Measurements from ENCODE around the gene FRS3. TPM values are rescaled to one million over a fixed set of nuclear protein-coding genes. Genes with fewer than 3 reads are reported as not detected.

The FRS3 gene
- total RNA-seq, 1 experiment from 2014 or later = 3.4 TPM

GRCh38 chr6:41743406-41744235, 36.1 kb downstream of the FRS3 start:
- DNase-seq (ENCODE audit: low read depth) = no peak

DNA sequence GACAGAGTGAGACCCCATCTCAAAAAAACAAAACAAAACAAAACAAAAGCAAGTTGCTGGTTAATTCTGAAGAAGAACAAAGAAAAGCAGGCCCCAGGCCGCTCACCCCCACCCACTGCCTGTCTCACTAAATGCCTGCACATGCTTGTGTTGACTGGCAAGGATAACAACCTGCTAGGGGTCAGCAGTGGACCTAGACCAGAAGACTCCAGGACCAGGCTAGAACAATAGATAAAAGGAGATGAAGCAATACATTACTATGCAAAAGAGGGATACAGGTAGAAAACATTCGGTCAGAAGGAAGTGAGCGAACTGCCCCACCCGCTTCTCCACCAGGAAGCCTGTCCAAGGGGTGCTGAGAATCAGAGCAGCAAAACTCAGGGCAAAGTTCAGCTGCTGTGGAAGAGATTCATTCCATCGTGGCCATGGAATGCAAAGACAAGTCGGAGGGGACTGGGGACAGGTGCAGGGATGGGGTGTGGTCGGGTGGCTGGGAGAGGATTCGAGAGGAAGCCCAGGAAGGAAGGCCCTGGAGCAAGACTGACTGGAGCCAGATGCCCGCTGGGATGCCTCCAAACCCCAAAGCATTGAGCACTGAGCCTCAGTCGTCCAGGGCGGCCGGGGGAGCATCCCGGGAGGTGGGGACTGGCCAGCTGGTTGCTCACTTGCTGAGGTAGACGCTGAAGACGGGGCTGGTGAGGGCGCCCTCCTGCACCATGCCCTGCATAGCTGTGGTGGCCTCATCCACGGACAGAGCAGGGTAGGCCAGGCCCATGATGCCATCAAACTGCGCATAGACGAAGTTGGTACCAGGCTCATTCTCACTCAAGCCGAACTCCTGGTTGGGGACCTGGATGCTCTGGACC, 37.8 kb downstream of the FRS3 start:
- no peak for DNase-seq (ENCODE audit: low read depth)

DNA sequence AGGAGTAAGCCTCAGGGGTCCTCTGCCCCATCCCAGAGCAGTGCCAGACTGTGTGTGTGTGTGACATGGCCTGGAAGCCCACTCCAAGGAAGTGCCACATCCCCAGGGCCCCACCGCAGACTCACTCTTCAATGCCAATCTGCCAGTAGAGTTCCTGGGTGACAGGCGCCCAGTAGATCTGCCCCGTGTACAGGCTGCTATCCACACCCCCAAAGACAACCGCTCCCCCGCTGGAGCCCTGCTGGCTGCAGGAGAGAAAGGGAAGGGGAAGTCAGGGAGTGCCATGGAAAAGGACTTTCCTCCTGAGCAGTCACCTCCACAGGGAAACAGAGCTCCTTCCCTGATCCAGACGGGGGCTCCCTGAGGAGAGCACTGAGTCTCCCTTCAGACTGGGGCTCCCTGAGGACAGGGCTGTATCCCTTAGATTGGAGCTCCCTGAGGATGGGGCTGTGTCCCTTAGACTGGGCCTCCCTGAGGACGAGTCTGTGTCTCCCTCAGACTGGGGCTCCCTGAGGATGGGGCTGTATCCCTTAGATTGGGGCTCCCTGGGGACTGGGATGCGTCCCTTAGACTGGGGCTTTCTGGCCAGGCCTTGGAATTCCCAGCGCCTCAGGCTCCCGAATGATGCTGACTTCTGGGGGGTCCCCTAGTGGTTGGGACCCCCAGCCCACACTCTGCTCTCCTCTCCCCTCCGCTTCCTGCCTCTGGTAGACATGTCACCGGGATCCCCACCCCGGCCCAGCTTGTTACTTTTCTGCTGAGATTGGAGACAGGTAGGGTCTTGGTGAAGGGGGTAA, 39.1 kb downstream of the FRS3 start:
- no peak for DNase-seq (ENCODE audit: low read depth)

GRCh38 chr6:41739041-41739440, 40.7 kb downstream of the FRS3 start:
- DNase-seq (ENCODE audit: low read depth) = no peak

- no peak for DNase-seq (ENCODE audit: low read depth)
Measured at GRCh38 chr6:41737591-41738130, 42.0 kb downstream of the FRS3 start.

- DNase-seq (ENCODE audit: low read depth) = no peak
Measured at GRCh38 chr6:41736800-41737555, 42.7 kb downstream of the FRS3 start.

- no peak for DNase-seq (ENCODE audit: low read depth)
Measured at GRCh38 chr6:41736186-41736733, 43.4 kb downstream of the FRS3 start.

DNA sequence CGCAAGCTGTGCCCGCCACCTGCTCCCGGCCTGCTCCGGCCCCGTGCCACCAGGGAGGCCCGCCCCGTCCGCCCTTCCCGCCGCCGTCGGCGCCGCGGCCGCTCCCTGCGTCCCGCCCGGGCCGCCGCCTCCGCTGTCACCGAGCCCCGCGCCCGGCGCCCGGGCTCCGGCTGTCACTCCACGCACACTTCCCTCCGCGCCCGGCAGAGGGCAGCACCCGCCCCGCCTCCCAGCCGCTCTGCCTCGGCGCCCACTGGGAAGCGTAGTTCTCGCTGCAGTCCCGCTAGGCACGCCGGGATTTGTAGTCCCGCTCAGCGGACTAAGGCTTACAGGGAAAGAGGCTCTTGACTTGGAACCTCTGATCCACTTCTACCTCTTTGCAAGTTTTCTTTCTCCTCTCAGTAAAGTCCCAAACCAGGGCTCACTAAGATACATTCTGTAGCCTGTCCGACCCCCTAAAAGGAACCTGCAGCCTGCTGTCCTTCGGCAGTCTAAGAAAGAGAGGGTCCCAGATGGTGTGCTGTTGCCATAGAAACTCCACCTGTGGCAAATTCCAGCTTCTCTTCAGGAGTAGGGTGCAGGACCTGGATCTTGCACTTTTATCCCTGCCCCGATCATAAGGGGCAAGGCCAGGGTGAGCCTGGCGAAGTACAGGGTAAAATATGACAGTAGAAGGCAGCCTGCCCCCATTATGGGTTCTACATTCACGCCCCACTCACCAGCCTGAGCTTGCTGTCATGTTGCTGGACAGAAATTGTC, 44.1 kb downstream of the FRS3 start, which contains the start of gene TFEB:
TFEB (minus strand) TSS at position 182 of the 759 bp plus-strand sequence. CDS start 44,395 bp downstream, outside the sequence.
- peak; percentile 83 for DNase-seq (ENCODE audit: low read depth)

GRCh38 chr6:41734666-41735426, 44.9 kb downstream of the FRS3 start:
- peak; percentile 52 for DNase-seq (ENCODE audit: low read depth)

GRCh38 chr6:41733707-41734665, 45.7 kb downstream of the FRS3 start:
- peak; percentile 67 for DNase-seq (ENCODE audit: low read depth)

- DNase-seq (ENCODE audit: low read depth) = no peak
Measured at GRCh38 chr6:41733360-41733706, 46.4 kb downstream of the FRS3 start.

GRCh38 chr6:41732591-41733359, 46.9 kb downstream of the FRS3 start:
- no peak for DNase-seq (ENCODE audit: low read depth)

DNA sequence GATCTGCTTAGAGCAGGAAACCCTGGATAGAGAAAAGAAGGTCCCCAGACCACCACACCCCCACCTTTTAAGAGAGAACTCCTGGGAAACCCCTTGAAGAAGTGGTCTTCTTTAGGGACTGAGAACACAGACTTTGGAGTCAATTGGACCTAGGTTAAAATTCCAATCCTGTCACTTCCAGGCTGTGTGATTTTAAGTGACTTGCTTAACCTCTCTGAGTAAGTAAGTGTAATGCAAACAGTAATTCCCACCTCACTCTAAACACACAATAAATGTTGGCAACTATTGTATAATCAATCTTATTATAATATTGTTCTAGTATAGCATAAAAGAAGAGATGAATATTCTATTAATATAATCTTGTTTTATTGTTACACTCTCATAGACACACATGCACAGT, 47.6 kb downstream of the FRS3 start:
- no peak for DNase-seq (ENCODE audit: low read depth)

GRCh38 chr6:41731561-41732086, 48.1 kb downstream of the FRS3 start:
- DNase-seq (ENCODE audit: low read depth) = no peak

- no peak for DNase-seq (ENCODE audit: low read depth)
Measured at GRCh38 chr6:41730531-41731436, 48.9 kb downstream of the FRS3 start.

DNA sequence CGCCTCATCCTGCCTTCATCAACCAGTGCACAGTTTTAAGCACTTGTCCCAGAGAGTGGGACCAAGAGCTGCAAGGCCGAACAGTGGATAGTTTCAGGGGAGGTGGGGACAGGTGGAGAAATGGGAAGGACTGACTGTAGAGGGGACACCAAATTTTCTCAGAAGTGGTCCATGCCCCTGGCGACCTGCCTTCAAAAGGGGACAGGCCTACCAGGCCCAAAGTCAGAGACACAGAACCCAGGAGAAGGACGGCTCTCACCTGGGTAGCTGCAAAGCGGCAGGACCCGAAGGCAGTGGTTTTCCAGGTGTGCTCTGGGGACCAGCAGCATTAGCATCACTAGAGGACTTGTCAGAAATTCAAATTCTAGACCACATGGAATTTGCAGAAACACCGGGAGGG, 50.1 kb downstream of the FRS3 start:
- DNase-seq (ENCODE audit: low read depth) = no peak
